ENCODE results near the gene GNB2. TPM values are rescaled to one million over a fixed set of nuclear protein-coding genes. Genes with fewer than 3 reads are reported as not detected.

Gene GNB2
- total RNA-seq, 1 donor from 2014 or later, result 500 TPM

- intact Hi-C loops (cut with DNase I), result no loop called here
- Histone ChIP-seq H3K27ac (no peak overlapping the region), H3K27me3 (peaks cover 5% of the 10 kb centered on the region), H3K4me1 (peaks cover 3 to 11% of the 10 kb centered on the region in 2 donors), H3K36me3 (no peaks in the 10 kb centered on the region), H3K9me3 (no peaks in the 10 kb centered on the region), H3K4me3 (no peak overlapping the region)
- no peak for TF ChIP-seq CTCF (IDR thresholded peaks at IDR 0.05)
- no peak for DNase-seq (ENCODE audit: low spot score in 2 of 2)
Measured at GRCh38 chr7:100629117-100629716, 44.3 kb upstream of the GNB2 start.

- no peak overlapping the region for H3K27ac ChIP-seq
- DNase-seq (ENCODE audit: low spot score in 2 of 2), result no peak
- peaks cover 3 to 11% of the 10 kb centered on the region in 2 donors for H3K4me1 ChIP-seq
- H3K36me3 ChIP-seq, result no peaks in the 10 kb centered on the region
- H3K27me3 ChIP-seq, result peaks cover 5% of the 10 kb centered on the region
- no peaks in the 10 kb centered on the region for H3K9me3 ChIP-seq
- no peak for TF ChIP-seq CTCF (IDR thresholded peaks at IDR 0.05)
- intact Hi-C loops (cut with DNase I), result loop anchor here (5.0 kb wide), 1 partner anchor 62 kb away; the partner anchor contains the start of gene GIGYF1
- H3K4me3 ChIP-seq, result no peak overlapping the region
Measured at GRCh38 chr7:100630066-100630465, 43.5 kb upstream of the GNB2 start.

GRCh38 chr7:100632951-100633717 lies 40.4 kb upstream of the GNB2 start:
- Histone ChIP-seq H3K27ac (no peak overlapping the region), H3K4me3 (peak overlapping the region; percentile 61 to 62), H3K9me3 (no peaks in the 10 kb centered on the region), H3K27me3 (peaks cover 5% of the 10 kb centered on the region), H3K4me1 (peaks cover 0 to 8% of the 10 kb centered on the region in 2 donors), H3K36me3 (no peaks in the 10 kb centered on the region)
- DNase-seq (ENCODE audit: low spot score in 2 of 2), result no peak
- intact Hi-C loops (cut with DNase I), result loop anchor here (5.0 kb wide), 1 partner anchor 59 kb away; the partner anchor contains the start of gene GIGYF1
- peak in 1 of 3 experiments; percentile 36 for TF ChIP-seq CTCF (IDR thresholded peaks at IDR 0.05)

- Histone ChIP-seq H3K27ac (no peak overlapping the region), H3K4me3 (no peak overlapping the region), H3K9me3 (no peaks in the 10 kb centered on the region), H3K36me3 (no peaks in the 10 kb centered on the region), H3K27me3 (no peaks in the 10 kb centered on the region), H3K4me1 (no peaks in the 10 kb centered on the region)
- DNase-seq (ENCODE audit: low spot score in 2 of 2), result no peak
- intact Hi-C loops (cut with DNase I), result no loop called here
- TF ChIP-seq CTCF (IDR thresholded peaks at IDR 0.05), result no peak
Measured at GRCh38 chr7:100639995-100640516, 33.5 kb upstream of the GNB2 start.

- TF ChIP-seq CTCF (IDR thresholded peaks at IDR 0.05), result no peak
- intact Hi-C loops (cut with DNase I), result no loop called here
Measured at GRCh38 chr7:100640517-100641440, 32.8 kb upstream of the GNB2 start.

More at GRCh38 chr7:100640517-100641440, 32.8 kb upstream of the GNB2 start:
- no peaks in the 10 kb centered on the region for H3K4me1 ChIP-seq
- H3K27me3 ChIP-seq, result no peaks in the 10 kb centered on the region
- no peak overlapping the region for H3K27ac ChIP-seq
- no peak overlapping the region for H3K4me3 ChIP-seq
- no peak for DNase-seq (ENCODE audit: low spot score in 2 of 2)
- H3K36me3 ChIP-seq, result no peaks in the 10 kb centered on the region
- no peaks in the 10 kb centered on the region for H3K9me3 ChIP-seq

All from ascending aorta (tissue), 2 donors.